Sigmoid colon (tissue), 7 donors: ENCODE data around the gene LRP6. TPM values are rescaled to one million over a fixed set of nuclear protein-coding genes. Genes with fewer than 3 reads are reported as not detected.

ENCODE experiments used
- DNase-seq: peaks from one replicate; pipeline ENCODE4 v3.0.0-alpha.2; 2019
- H3K27ac ChIP-seq, 4 donors: fragments of 200-600 bp; sonication (generic); one replicate each; pipeline ENCODE4 v1.5.1; 2016 to 2019; ENCODE audit warnings: mild to moderate bottlenecking in 1 of 4
- H3K27me3 ChIP-seq, 3 donors: fragments of 200-600 bp; sonication (generic); one replicate each; pipeline ENCODE4 v1.5.1; 2019; ENCODE audit warnings: mild to moderate bottlenecking in 1 of 3
- H3K36me3 ChIP-seq, 4 donors: fragments of 200-600 bp; sonication (generic); one replicate each; pipeline ENCODE4 v1.5.1; 2016 to 2019
- H3K4me1 ChIP-seq, 4 donors: fragments of 200-600 bp; sonication (generic); one replicate each; pipeline ENCODE4 v1.5.1; 2017 to 2019
- H3K4me3 ChIP-seq, 4 donors: fragments of 200-600 bp; sonication (generic); one replicate each; pipeline ENCODE4 v1.5.1; 2017 to 2019; ENCODE audit warnings: mild to moderate bottlenecking in 2 of 4, moderate library complexity in 1 of 4
- H3K9me3 ChIP-seq, 4 donors: fragments of 200-600 bp in 3 of 4; sonication (generic) in 3 of 4; one replicate each; pipeline versions ENCODE4 v1.5.1 to v1.6.1; 2013 to 2019
- EP300 ChIP-seq, 4 donors: sonication (generic); formaldehyde crosslinking; IDR thresholded peaks; one replicate each; pipeline ENCODE4 v1.6.1; 2017; ENCODE audit warnings: antibody characterized with exemption in 4 of 4
- POLR2A ChIP-seq, 2 donors: fragments of 450-650 bp; IDR thresholded peaks; one replicate each; pipeline ENCODE4 v1.6.1; 2016; ENCODE audit warnings: antibody characterized with exemption in 2 of 2, mild to moderate bottlenecking in 2 of 2, moderate library complexity in 2 of 2
- POLR2AphosphoS5 ChIP-seq, 4 donors: sonication (generic); formaldehyde crosslinking; IDR thresholded peaks; one replicate each; pipeline ENCODE4 v1.6.1; 2017; ENCODE audit warnings: antibody characterized with exemption in 4 of 4
- WGBS, 2 donors: extraction: QIAGEN DNeasy Blood & Tissue Kit; methylation state at CpG; one replicate each; pipeline ENCODE4 v1.1.7; 2013; 5-methylcytosine and 5-hydroxymethylcytosine counted together
- intact Hi-C: fragments of 100-400 bp; cut with DNase I; formaldehyde crosslinking; loops from one replicate; pipeline ENCODE4 v1.15.1; 2023
- polyA plus RNA-seq, 3 donors: library from polyadenylated mRNA; stranded (reverse); fragments of 200-250 nt; gene quantifications; one replicate each; pipeline ENCODE4 v1.2.3, GENCODE V29; 2013
- total RNA-seq, 4 donors: library from RNA; depleted of rRNA; stranded (reverse); fragments of >200 nt; gene quantifications; one replicate each; pipeline ENCODE4 v1.1.0, GENCODE V29; 2016
- TF ChIP-seq, protein P1 (sequence below), 4 experiments: fragments of 450-650 bp in 3 of 4; fragments of 200-600 bp in 1 of 4; IDR thresholded peaks; one replicate each; pipeline ENCODE4 v1.5.1; 2016 to 2019; ENCODE audit warnings: antibody characterized with exemption in 4 of 4, mild to moderate bottlenecking in 3 of 4, moderate library complexity in 2 of 4
- donor health status: healthy with polysubstance abuse.
- donor health status: Bipolar disorder and iron deficiency.
- donor health status: healthy.

LRP6 gene
- total and polyA plus RNA-seq, 7 donors: 1.8 to 55.1 (median 36.0) TPM

DNA sequence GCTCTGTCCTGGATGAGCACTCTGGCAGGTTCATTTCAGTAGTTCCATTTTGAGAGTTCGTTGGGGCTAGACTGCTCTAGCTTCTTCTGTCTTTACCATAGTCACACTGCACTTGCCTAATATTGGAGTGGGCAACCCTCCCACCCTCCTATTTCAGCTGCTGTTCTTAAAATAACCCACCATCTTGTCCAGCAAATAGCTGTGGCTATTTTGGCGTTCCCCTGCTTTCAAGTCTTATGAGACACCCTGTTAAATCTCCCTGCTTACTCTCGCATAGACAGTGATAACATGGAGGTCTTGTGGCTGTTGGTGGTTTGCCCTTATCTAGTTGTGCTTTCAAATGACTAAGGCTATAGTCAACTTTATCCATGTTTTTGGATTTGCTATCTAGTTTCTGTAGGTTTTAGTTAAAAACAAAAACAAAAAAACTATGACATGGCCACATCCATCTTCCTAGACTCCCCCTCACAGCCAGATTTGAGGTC lies 65.5 kb downstream of the LRP6 start:
- WGBS, 2 donors: 89 to 93% methylated on average over 3 of the region's 3 CpGs
- H3K36me3 ChIP-seq: peaks cover 0 to 8% (median 2%) of the 10 kb centered on the region in 4 donors
- H3K4me3 ChIP-seq: no peak overlapping the region

DNA sequence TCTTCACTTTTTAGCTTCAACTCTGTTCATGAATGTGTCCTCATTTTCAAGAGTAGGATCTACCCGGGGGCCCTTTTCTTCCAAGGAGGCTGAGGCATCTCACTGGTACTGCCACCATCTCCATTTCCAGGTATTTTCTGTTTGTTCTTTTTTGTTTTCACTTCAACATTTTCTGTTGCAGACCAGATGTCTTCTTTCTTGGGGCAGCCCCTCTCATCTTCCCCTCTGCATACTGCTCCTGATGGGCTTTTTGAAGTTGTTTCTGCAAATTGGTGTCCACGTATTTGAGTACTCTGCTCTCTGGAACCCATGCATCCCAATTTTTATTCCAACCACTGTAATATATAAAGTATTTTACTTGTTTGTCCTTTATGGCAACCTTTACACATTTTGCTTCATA lies 66.5 kb downstream of the LRP6 start:
- WGBS, 2 donors: 87 to 94% methylated on average over 2 of the region's 2 CpGs
- peaks cover 0 to 8% (median 2%) of the 10 kb centered on the region in 4 donors for H3K36me3 ChIP-seq
- H3K4me3 ChIP-seq: no peak overlapping the region
- no peak for DNase-seq
- H3K27ac ChIP-seq: no peak overlapping the region
- H3K9me3 ChIP-seq: no peaks in the 10 kb centered on the region
- intact Hi-C loops: no loop called here
- no peaks in the 10 kb centered on the region for H3K27me3 ChIP-seq
- TF ChIP-seq POLR2A (IDR thresholded peaks at IDR 0.05) (no peak), EP300 (IDR thresholded peaks at IDR 0.05) (no peak)
- TF ChIP-seq, protein P1, sequence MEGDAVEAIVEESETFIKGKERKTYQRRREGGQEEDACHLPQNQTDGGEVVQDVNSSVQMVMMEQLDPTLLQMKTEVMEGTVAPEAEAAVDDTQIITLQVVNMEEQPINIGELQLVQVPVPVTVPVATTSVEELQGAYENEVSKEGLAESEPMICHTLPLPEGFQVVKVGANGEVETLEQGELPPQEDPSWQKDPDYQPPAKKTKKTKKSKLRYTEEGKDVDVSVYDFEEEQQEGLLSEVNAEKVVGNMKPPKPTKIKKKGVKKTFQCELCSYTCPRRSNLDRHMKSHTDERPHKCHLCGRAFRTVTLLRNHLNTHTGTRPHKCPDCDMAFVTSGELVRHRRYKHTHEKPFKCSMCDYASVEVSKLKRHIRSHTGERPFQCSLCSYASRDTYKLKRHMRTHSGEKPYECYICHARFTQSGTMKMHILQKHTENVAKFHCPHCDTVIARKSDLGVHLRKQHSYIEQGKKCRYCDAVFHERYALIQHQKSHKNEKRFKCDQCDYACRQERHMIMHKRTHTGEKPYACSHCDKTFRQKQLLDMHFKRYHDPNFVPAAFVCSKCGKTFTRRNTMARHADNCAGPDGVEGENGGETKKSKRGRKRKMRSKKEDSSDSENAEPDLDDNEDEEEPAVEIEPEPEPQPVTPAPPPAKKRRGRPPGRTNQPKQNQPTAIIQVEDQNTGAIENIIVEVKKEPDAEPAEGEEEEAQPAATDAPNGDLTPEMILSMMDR (IDR thresholded peaks at IDR 0.05): no peak
- H3K4me1 ChIP-seq: peaks cover 0 to 5% (median 0%) of the 10 kb centered on the region in 4 donors

More for the DNA sequence above, 65.5 kb downstream of the LRP6 start:
- TF ChIP-seq POLR2A (IDR thresholded peaks at IDR 0.05) (no peak), POLR2AphosphoS5 (IDR thresholded peaks at IDR 0.05) (no peak), EP300 (IDR thresholded peaks at IDR 0.05) (no peak)
- TF ChIP-seq, protein P1 (IDR thresholded peaks at IDR 0.05): no peak
- H3K27ac ChIP-seq: no peak overlapping the region
- peaks cover 0 to 5% (median 0%) of the 10 kb centered on the region in 4 donors for H3K4me1 ChIP-seq
- no peak for DNase-seq
- intact Hi-C loops: no loop called here
- H3K27me3 ChIP-seq: no peaks in the 10 kb centered on the region
- no peaks in the 10 kb centered on the region for H3K9me3 ChIP-seq

DNA sequence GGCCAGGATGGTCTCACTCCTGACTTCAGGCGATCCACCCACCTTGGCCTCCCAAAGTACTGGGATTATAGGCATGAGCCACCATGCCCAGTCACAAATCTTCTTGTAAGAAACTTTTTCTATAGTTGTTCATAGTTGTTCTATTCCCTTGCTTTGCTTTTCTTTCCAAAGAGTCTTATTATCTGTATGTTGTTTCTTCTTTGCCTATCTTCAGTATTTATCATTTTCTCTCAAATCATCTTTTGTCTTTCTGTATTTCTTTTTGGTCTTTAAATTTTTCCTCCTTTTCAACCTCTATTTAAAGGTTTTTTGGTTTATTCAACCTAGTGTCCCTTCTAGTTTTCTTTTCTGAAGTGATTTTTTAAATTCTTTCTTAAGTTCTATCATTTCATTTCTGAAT lies 68.7 kb downstream of the LRP6 start:
- no peak for TF ChIP-seq POLR2A (IDR thresholded peaks at IDR 0.05)
- TF ChIP-seq, protein P1 (IDR thresholded peaks at IDR 0.05): no peak
- TF ChIP-seq EP300 (IDR thresholded peaks at IDR 0.05): no peak
- no peak for TF ChIP-seq POLR2AphosphoS5 (IDR thresholded peaks at IDR 0.05)
- Histone ChIP-seq H3K4me1 (peaks cover 0 to 5% (median 0%) of the 10 kb centered on the region in 4 donors), H3K27ac (no peak overlapping the region), H3K9me3 (no peaks in the 10 kb centered on the region), H3K27me3 (no peaks in the 10 kb centered on the region), H3K36me3 (peaks cover 0 to 8% (median 2%) of the 10 kb centered on the region in 4 donors), H3K4me3 (no peak overlapping the region)
- 88 to 100% methylated on average over 1 of the region's 1 CpG for WGBS, 2 donors
- intact Hi-C loops: no loop called here
- DNase-seq: no peak

DNA sequence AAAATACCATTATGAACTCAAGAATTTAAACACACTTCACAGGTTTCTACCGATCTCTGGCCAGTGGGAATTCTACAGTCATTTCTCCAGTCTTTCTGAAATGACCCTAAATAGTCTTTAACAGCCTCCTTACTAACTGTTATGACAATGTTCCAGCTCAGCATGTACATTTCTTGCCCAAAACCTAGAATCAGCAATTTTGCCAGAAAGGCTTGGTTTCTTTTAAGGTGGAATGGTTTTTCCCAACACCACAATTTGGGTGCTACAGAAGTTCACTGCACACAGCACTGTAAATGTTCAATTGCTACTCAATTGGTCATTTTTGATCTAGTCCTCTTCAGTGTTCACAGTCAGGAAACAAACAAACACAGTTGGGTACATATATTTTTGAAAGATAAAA lies 69.7 kb downstream of the LRP6 start:
- H3K4me3 ChIP-seq: no peak overlapping the region
- no peak overlapping the region for H3K27ac ChIP-seq
- intact Hi-C loops: no loop called here
- peaks cover 0 to 5% (median 0%) of the 10 kb centered on the region in 4 donors for H3K4me1 ChIP-seq
- DNase-seq: no peak
- H3K36me3 ChIP-seq: peaks cover 0 to 5% (median under 1%) of the 10 kb centered on the region in 4 donors
- WGBS, 2 donors: 48 to 54% methylated on average over 1 of the region's 1 CpG
- H3K27me3 ChIP-seq: no peaks in the 10 kb centered on the region
- H3K9me3 ChIP-seq: no peaks in the 10 kb centered on the region
- TF ChIP-seq EP300 (IDR thresholded peaks at IDR 0.05) (no peak), POLR2A (IDR thresholded peaks at IDR 0.05) (no peak), POLR2AphosphoS5 (IDR thresholded peaks at IDR 0.05) (no peak)
- TF ChIP-seq, protein P1 (IDR thresholded peaks at IDR 0.05): no peak

DNA sequence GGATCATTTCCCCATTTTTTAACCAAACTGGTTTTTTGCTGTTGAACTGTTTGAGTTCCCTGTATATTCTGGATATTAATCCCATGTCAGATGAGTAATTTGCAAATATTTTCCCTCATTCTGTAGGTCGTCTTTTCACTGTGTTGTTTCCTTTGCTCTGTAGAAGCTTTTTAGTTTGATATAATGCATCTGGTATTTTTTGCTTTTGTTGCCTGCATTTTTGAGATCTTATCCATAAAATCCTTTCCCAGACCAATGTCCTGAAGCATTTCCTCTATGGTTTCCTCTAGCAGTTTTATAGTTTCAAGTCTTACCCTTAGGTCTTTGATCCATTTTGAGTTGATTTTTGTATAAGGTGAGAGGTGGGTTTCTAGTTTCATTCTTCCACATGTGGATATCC lies 71.3 kb downstream of the LRP6 start:
- H3K9me3 ChIP-seq: no peaks in the 10 kb centered on the region
- H3K27me3 ChIP-seq: no peaks in the 10 kb centered on the region
- H3K36me3 ChIP-seq: no peaks in the 10 kb centered on the region
- intact Hi-C loops: no loop called here
- peaks cover 0 to 13% (median 0%) of the 10 kb centered on the region in 4 donors for H3K4me1 ChIP-seq
- no peak overlapping the region for H3K4me3 ChIP-seq
- 81 to 82% methylated on average over 1 of the region's 1 CpG for WGBS, 2 donors
- TF ChIP-seq POLR2A (IDR thresholded peaks at IDR 0.05) (no peak), POLR2AphosphoS5 (IDR thresholded peaks at IDR 0.05) (no peak), EP300 (IDR thresholded peaks at IDR 0.05) (no peak)
- TF ChIP-seq, protein P1 (IDR thresholded peaks at IDR 0.05): no peak
- no peak for DNase-seq
- H3K27ac ChIP-seq: no peak overlapping the region
